Caco-2 (cell line): Measurements from ENCODE around the gene TMEM222. TPM values are rescaled to one million over a fixed set of nuclear protein-coding genes. Genes with fewer than 3 reads are reported as not detected.

Experiments
- BruUV-seq: library from RNA; stranded (reverse); fragments of 400-500 nt; replicated peaks from 2 replicates; lab custom pipeline; 2021; lab: Mats Ljungman, UMichigan
- CTCF ChIA-PET: fragments of 300-600 bp; sonication (Branson Sonifier 250); formaldehyde crosslinking; loops from one replicate; lab custom pipeline; 2022; ENCODE audit warnings: antibody characterized with exemption; lab: Charles Lee
- POLR2A ChIA-PET: fragments of 300-600 bp; sonication (Branson Sonifier 250); formaldehyde crosslinking; loops from one replicate; lab custom pipeline; 2022; ENCODE audit warnings: antibody characterized with exemption; lab: Charles Lee
- DNase-seq, 2 experiments: peaks; one replicate each; pipeline versions ENCODE4 v3.0.0 to v3.0.0-alpha.2; 2020 to 2022
- H3K27me3 ChIP-seq: replicated peaks from 2 replicates; pipeline ENCODE4 v1.6.0; 2011; ENCODE audit warnings: low read length; ENCODE audit not compliant: control insufficient read depth, insufficient read depth
- H3K36me3 ChIP-seq: 2 replicates; pipeline ENCODE4 v1.5.1; 2011; ENCODE audit warnings: low read length; ENCODE audit not compliant: control insufficient read depth, insufficient read depth
- H3K4me1 ChIP-seq: fragments of 250-450 bp; sonication (Bioruptor Pico); 2 replicates; pipeline ENCODE4 v1.5.1; 2020; ENCODE audit warnings: mild to moderate bottlenecking
- H3K4me3 ChIP-seq: 2 replicates; pipeline ENCODE4 v1.5.1; 2011; ENCODE audit warnings: low read depth, mild to moderate bottlenecking, control low read depth, low read length
- H3K9me3 ChIP-seq: fragments of 250-450 bp; sonication (Bioruptor Pico); 2 replicates; pipeline ENCODE4 v1.5.1; 2020; ENCODE audit warnings: mild to moderate bottlenecking, moderate library complexity
- H3K27ac Mint-ChIP-seq: one replicate; pipeline ENCODE4 v1.8.0; 2022; ENCODE audit warnings: mixed read lengths; ENCODE audit not compliant: unreplicated experiment
- H3K27me3 Mint-ChIP-seq: one replicate; pipeline ENCODE4 v1.8.0; 2022; ENCODE audit warnings: mixed read lengths; ENCODE audit not compliant: insufficient read depth, unreplicated experiment
- H3K36me3 Mint-ChIP-seq: one replicate; pipeline ENCODE4 v1.8.0; 2022; ENCODE audit warnings: mild to moderate bottlenecking, mixed read lengths; ENCODE audit not compliant: insufficient read depth, unreplicated experiment
- H3K4me1 Mint-ChIP-seq: one replicate; pipeline ENCODE4 v1.8.0; 2022; ENCODE audit warnings: low read depth, mixed read lengths; ENCODE audit not compliant: unreplicated experiment
- H3K4me3 Mint-ChIP-seq: one replicate; pipeline ENCODE4 v1.8.0; 2022; ENCODE audit warnings: mild to moderate bottlenecking, moderate library complexity, mixed read lengths; ENCODE audit not compliant: unreplicated experiment
- H3K9me3 Mint-ChIP-seq: one replicate; pipeline ENCODE4 v1.8.0; 2022; ENCODE audit warnings: mixed read lengths; ENCODE audit not compliant: unreplicated experiment
- intact Hi-C: fragments of 100-400 bp; cut with micrococcal nuclease; formaldehyde crosslinking; loops from one replicate; pipeline ENCODE4 v1.10.0; 2022; ENCODE audit not compliant: unreplicated experiment
- total RNA-seq: library from RNA; stranded (reverse); gene quantifications from 2 replicates; pipeline ENCODE4 v1.2.3, GENCODE V29; 2022
- TF ChIP-seq, protein P1 (sequence below), 2 experiments: fragments of 200-600 bp in 1 of 2; IDR thresholded peaks; 1 replicate in 1 of 2; 2 replicates in 1 of 2; pipeline versions ENCODE4 v1.5.1 to v1.8.0; 2011 to 2022; ENCODE audit warnings: antibody characterized with exemption in 1 of 2, control low read depth in 1 of 2, inconsistent platforms in 1 of 2, low read depth in 1 of 2, low read length in 1 of 2, mild to moderate bottlenecking in 1 of 2, moderate library complexity in 1 of 2; ENCODE audit not compliant: insufficient read depth in 1 of 2, severe bottlenecking in 1 of 2, unreplicated experiment in 1 of 2

The TMEM222 gene
- total RNA-seq, 1 experiment from 2014 or later = 32.3 TPM

DNA sequence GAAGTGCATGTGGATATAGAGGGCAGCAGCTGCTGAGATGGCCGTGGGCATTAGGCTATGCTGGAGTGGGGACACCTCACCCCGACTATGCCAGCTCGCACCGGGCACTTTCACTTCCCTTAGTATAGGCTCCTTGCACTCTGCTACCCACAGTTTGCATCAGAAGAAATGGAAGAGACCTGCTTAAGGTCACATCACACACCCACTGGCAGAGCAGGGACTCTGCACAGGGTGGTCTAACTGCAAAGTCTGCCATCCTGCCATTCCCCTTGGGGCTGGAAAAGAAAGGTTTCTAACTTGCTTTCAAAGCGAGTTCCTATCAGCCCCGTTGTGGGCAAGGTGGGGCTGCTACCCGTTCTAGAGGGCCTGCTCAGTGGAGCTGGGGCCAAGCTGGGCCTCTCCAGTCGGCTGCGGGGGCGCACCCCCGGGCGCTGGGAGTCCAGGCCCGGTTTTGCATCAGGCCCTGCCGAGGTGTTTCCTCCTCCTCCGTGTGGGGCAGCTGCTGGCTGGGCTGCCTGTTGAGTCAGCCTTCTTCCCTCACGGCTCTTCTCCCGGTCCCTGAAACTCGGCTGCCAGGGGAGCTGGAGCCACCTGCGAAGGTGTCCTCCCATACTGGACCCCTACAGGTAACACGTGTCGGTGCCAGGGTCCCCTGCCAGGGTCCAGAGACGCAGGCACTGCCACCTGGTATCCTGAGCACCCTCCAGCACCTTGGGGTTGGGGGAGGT is 19.7 kb downstream of the TMEM222 start, which contains the start of gene SYTL1:
Gene SYTL1, plus strand, starts transcription at position 498 of the 728 bp plus-strand sequence. CDS start 3,313 bp downstream, outside the sequence.
- Mint-ChIP-seq H3K4me1 (peaks cover 22% of the 10 kb centered on the region), H3K9me3 (no peaks in the 10 kb centered on the region), H3K36me3 (peaks cover 24% of the 10 kb centered on the region), H3K4me3 (peak within 1 kb of the TSS; percentile 71), H3K27me3 (no peaks in the 10 kb centered on the region), H3K27ac (peak within 1 kb of the TSS; percentile 76)
- intact Hi-C loops = no loop called here
- no peaks in the 10 kb centered on the region for H3K9me3 ChIP-seq
- TF ChIP-seq, protein P1, sequence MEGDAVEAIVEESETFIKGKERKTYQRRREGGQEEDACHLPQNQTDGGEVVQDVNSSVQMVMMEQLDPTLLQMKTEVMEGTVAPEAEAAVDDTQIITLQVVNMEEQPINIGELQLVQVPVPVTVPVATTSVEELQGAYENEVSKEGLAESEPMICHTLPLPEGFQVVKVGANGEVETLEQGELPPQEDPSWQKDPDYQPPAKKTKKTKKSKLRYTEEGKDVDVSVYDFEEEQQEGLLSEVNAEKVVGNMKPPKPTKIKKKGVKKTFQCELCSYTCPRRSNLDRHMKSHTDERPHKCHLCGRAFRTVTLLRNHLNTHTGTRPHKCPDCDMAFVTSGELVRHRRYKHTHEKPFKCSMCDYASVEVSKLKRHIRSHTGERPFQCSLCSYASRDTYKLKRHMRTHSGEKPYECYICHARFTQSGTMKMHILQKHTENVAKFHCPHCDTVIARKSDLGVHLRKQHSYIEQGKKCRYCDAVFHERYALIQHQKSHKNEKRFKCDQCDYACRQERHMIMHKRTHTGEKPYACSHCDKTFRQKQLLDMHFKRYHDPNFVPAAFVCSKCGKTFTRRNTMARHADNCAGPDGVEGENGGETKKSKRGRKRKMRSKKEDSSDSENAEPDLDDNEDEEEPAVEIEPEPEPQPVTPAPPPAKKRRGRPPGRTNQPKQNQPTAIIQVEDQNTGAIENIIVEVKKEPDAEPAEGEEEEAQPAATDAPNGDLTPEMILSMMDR (IDR thresholded peaks at IDR 0.05; ENCODE audit: insufficient read depth in 1 of 2, low read depth in 1 of 2, low read length in 1 of 2, severe bottlenecking in 1 of 2, unreplicated experiment in 1 of 2) = no peak
- peak within 1 kb of the TSS; percentile 41 for H3K4me3 ChIP-seq
- H3K4me1 ChIP-seq = peaks cover 21% of the 10 kb centered on the region
- no peaks in the 10 kb centered on the region for H3K27me3 ChIP-seq
- BruUV-seq = no TSS peak
- DNase-seq = peak; percentile 56 to 60
- ChIA-PET POLR2A (no interaction called here), CTCF (interaction anchor here (0.6 to 1.0 kb wide), 3 partner anchors 12 to 25 kb away, joined by 3 read pairs; no protein-coding TSS in a partner anchor)
- H3K36me3 ChIP-seq = no peaks in the 10 kb centered on the region

DNA sequence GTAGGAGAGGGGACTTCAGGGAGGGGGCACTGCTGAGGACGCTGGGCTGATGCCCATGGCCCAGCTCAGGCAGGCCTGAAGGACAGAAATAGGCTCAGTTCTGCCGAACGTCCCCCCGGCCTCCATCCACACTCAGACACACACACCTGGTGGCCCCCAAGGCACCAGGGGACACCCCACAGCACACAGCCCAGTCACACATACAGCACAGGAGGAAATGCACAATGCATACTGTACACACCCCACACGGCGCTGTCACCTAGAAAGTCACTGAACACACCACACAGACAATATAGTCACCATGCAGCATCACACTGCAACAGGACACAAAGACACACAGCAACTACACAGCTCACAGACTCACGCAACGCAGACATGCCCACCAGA is 20.4 kb downstream of the TMEM222 start:
- Mint-ChIP-seq H3K4me3 (peak overlapping the region; percentile 71), H3K36me3 (peaks cover 26% of the 10 kb centered on the region), H3K9me3 (no peaks in the 10 kb centered on the region), H3K27me3 (no peaks in the 10 kb centered on the region), H3K27ac (peak overlapping the region; percentile 76), H3K4me1 (peaks cover 27% of the 10 kb centered on the region)
- Histone ChIP-seq H3K27me3 (no peaks in the 10 kb centered on the region), H3K9me3 (no peaks in the 10 kb centered on the region), H3K4me1 (peaks cover 25% of the 10 kb centered on the region), H3K4me3 (peak overlapping the region; percentile 41), H3K36me3 (no peaks in the 10 kb centered on the region)
- POLR2A ChIA-PET = interaction anchor here (1.2 kb wide), 1 partner anchor 9 kb away, joined by 3 read pairs; no protein-coding TSS in a partner anchor
- intact Hi-C loops = no loop called here
- TF ChIP-seq, protein P1 (IDR thresholded peaks at IDR 0.05; ENCODE audit: insufficient read depth in 1 of 2, low read depth in 1 of 2, low read length in 1 of 2, severe bottlenecking in 1 of 2, unreplicated experiment in 1 of 2) = no peak
- CTCF ChIA-PET = interaction anchor here (0.6 to 0.7 kb wide), 2 partner anchors 17 to 24 kb away, joined by 3 read pairs; no protein-coding TSS in a partner anchor
- no peak for DNase-seq
- BruUV-seq = TSS peak; percentile 36

DNA sequence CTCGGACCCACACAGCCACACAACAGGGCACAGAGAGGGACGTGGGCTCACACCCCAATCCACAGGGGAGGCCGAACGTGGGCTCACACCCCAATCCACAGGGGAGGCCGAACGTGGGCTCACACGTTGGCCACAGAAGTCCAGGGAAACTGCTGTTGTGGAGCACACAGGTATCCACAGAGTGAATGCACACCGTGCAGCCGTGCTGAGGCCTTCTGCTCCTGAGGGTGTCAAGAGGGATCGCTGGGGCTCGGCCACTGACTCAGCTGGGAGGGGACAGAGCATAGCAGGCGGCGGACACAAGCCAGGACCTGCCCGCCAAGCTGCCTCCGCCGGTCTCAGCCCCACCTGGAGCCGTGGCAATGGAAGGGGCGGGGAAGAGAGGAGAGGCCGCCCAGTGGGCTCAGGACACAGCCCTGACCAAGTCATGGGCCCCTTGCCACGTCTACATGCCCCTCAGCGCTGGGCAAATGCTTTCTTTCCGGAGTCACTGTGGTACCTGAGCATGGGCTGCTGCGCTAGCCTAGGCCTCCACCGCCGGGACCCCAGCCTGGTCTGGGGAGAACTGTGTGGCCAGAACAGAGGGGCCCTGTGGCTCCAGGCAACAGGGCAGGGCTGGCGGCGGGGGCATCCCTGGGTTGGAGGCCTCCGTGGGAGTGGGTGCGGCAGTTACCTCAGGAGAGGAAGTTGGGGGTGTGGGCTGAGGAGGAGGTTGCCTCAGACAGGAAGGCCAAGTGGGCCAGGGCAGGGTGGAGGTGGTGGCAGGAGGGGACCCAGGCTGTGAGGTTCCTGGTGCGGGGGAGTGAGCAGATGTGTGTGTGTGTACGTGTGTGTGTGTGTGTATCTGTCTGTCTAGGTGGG is 21.0 kb downstream of the TMEM222 start:
- peak in 1 of 2 experiments; percentile 52 for DNase-seq
- Histone ChIP-seq H3K9me3 (no peaks in the 10 kb centered on the region), H3K36me3 (no peaks in the 10 kb centered on the region), H3K4me1 (peaks cover 26% of the 10 kb centered on the region), H3K27me3 (no peaks in the 10 kb centered on the region), H3K4me3 (no peak overlapping the region; the same call in 1 of the 2 replicates)
- H3K4me3 Mint-ChIP-seq = peak overlapping the region; percentile 71
- TF ChIP-seq, protein P1 (IDR thresholded peaks at IDR 0.05; ENCODE audit: insufficient read depth in 1 of 2, low read depth in 1 of 2, low read length in 1 of 2, severe bottlenecking in 1 of 2, unreplicated experiment in 1 of 2) = no peak
- H3K36me3 Mint-ChIP-seq = peaks cover 32% of the 10 kb centered on the region
- intact Hi-C loops = no loop called here
- ChIA-PET CTCF (no interaction called here), POLR2A (interaction anchor here (1.2 kb wide), 1 partner anchor 9 kb away, joined by 3 read pairs; no protein-coding TSS in a partner anchor)
- H3K4me1 Mint-ChIP-seq = peaks cover 33% of the 10 kb centered on the region
- H3K27me3 Mint-ChIP-seq = no peaks in the 10 kb centered on the region
- BruUV-seq = no TSS peak
- no peaks in the 10 kb centered on the region for H3K9me3 Mint-ChIP-seq
- H3K27ac Mint-ChIP-seq = peak overlapping the region; percentile 76
